ENCODE results near the gene NEDD4L. TPM values are rescaled to one million over a fixed set of nuclear protein-coding genes. Genes with fewer than 3 reads are reported as not detected.

Gene NEDD4L
- total RNA-seq, 1 experiment from 2014 or later, result 31.7 TPM

DNA sequence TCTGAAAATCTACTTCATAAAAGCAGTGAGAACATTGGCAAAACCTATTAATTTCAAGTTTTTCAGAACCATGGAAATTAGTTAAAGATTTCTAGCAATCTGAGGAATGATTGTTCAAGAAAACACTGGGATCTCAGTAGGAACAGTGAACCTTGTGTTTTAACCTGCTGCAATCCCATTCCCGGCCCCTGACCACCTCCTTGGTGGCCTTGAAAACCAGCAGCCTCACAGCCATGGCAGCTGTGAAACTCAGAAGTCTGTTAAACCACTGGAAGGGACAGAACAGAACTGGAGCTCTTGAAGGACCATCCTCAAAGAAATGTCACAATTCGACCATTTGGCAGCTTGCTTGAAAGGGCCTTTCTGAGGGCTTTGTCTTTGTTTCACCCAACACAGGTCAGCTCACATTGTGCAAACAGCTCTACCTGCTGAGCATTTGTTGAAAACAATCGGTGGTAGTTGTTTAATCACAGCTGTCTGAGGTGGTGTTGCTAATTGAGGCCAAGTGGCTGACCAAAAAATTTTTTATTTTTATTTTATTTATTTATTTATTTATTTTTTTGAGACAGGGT lies 25.8 kb downstream of the NEDD4L start:
- H3K27ac ChIP-seq, result no peak overlapping the region
- no peak overlapping the region for H3K4me3 ChIP-seq
- DNase-seq (ENCODE audit: low read depth in 1 of 2, low spot score in 2 of 2), result no peak
- no peaks in the 10 kb centered on the region for H3K9me3 ChIP-seq (replicated peaks)
- H3K36me3 ChIP-seq, result no peaks in the 10 kb centered on the region
- H3K4me1 ChIP-seq (replicated peaks), result peaks cover 2% of the 10 kb centered on the region
- H3K27me3 ChIP-seq (replicated peaks), result no peaks in the 10 kb centered on the region

DNA sequence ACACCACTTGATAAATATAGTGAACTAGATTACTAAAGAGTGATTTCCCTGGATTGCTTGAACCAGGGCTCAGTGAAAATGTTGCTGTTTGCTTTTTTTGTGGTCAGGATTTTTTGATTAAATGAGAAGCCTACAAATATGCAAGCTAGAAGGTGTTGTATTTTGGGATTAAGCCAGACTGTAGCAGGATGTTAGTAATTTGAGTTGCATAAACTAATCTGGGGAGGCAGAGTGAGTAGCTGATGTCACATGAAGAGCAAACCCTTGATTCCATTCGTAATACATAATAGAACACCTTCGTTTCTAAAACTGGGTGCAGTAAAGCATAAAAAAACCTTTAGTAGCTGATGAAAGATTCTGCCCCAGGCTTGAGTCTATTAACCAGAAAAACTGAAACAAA lies 32.0 kb downstream of the NEDD4L start:
- Histone ChIP-seq H3K36me3 (no peaks in the 10 kb centered on the region), H3K4me1 (replicated peaks) (peaks cover 12% of the 10 kb centered on the region), H3K9me3 (replicated peaks) (no peaks in the 10 kb centered on the region), H3K27ac (no peak overlapping the region), H3K27me3 (replicated peaks) (no peaks in the 10 kb centered on the region), H3K4me3 (no peak overlapping the region)
- no peak for DNase-seq (ENCODE audit: low read depth in 1 of 2, low spot score in 2 of 2)

GRCh38 chr18:58077329-58077728 lies 33.3 kb downstream of the NEDD4L start:
- peaks cover 12% of the 10 kb centered on the region for H3K4me1 ChIP-seq (replicated peaks)
- no peak for DNase-seq (ENCODE audit: low read depth in 1 of 2, low spot score in 2 of 2)
- no peaks in the 10 kb centered on the region for H3K36me3 ChIP-seq
- H3K27me3 ChIP-seq (replicated peaks), result no peaks in the 10 kb centered on the region
- H3K9me3 ChIP-seq (replicated peaks), result no peaks in the 10 kb centered on the region
- H3K4me3 ChIP-seq, result no peak overlapping the region
- no peak overlapping the region for H3K27ac ChIP-seq

DNA sequence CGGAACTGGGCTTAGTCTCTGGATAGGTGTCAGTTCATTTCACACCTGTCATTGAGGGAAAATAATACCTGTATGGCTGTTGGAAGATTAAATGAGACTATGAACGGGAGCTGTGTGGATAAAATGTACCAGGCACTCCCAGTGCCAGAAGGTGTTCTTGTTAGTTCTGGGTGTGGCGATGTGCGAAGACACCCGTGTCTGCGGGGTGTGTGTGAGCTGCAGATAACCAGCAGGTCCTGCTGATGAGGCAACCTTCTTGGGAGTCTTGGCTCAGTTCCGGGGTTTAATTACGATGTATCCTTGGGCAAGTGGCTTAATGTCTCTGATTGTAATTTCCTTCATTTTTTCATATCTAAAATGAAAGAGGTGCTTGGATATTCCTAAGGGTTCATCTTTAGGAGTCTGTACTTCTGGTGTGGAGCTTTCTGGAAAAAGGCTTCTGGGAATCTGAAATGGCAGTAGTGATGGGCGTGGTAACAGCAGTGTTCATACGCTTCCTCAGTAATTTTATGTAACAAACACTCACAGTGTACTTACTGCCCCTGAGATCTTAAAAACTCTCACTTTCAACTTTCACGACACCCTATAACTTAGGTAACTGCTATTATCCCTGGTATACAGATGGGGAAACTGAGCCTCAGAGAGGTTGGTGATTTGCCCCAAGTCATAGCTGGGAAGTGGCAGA lies 35.0 kb downstream of the NEDD4L start:
- no peak for DNase-seq (ENCODE audit: low read depth in 1 of 2, low spot score in 2 of 2)
- no peaks in the 10 kb centered on the region for H3K9me3 ChIP-seq (replicated peaks)
- H3K27ac ChIP-seq, result no peak overlapping the region
- no peaks in the 10 kb centered on the region for H3K27me3 ChIP-seq (replicated peaks)
- H3K4me1 ChIP-seq (replicated peaks), result peaks cover 12% of the 10 kb centered on the region
- no peaks in the 10 kb centered on the region for H3K36me3 ChIP-seq
- no peak overlapping the region for H3K4me3 ChIP-seq

- Histone ChIP-seq H3K36me3 (no peaks in the 10 kb centered on the region), H3K27ac (no peak overlapping the region), H3K27me3 (replicated peaks) (no peaks in the 10 kb centered on the region), H3K4me3 (no peak overlapping the region), H3K4me1 (replicated peaks) (peaks cover 10% of the 10 kb centered on the region), H3K9me3 (replicated peaks) (no peaks in the 10 kb centered on the region)
- DNase-seq (ENCODE audit: low read depth in 1 of 2, low spot score in 2 of 2), result no peak
Observed at GRCh38 chr18:58080451-58080850, 36.4 kb downstream of the NEDD4L start.

GRCh38 chr18:58087928-58088690 lies 44.1 kb downstream of the NEDD4L start:
- Histone ChIP-seq H3K36me3 (0 out of 2 replicates have a peak, but pooled peaks cover 2% of the 10 kb centered on the region), H3K27me3 (replicated peaks) (no peaks in the 10 kb centered on the region), H3K27ac (no peak overlapping the region), H3K4me3 (no peak overlapping the region), H3K4me1 (replicated peaks) (peaks cover 22% of the 10 kb centered on the region), H3K9me3 (replicated peaks) (no peaks in the 10 kb centered on the region; the same call in 1 of the 2 replicates)
- DNase-seq (ENCODE audit: low read depth in 1 of 2, low spot score in 2 of 2), result no peak

GRCh38 chr18:58088691-58089065 lies 44.7 kb downstream of the NEDD4L start:
- Histone ChIP-seq H3K4me3 (no peak overlapping the region), H3K36me3 (0 out of 2 replicates have a peak, but pooled peaks cover 2% of the 10 kb centered on the region), H3K27me3 (replicated peaks) (no peaks in the 10 kb centered on the region), H3K27ac (no peak overlapping the region), H3K4me1 (replicated peaks) (peaks cover 22% of the 10 kb centered on the region), H3K9me3 (replicated peaks) (no peaks in the 10 kb centered on the region; the same call in 1 of the 2 replicates)
- DNase-seq (ENCODE audit: low read depth in 1 of 2, low spot score in 2 of 2), result no peak

GRCh38 chr18:58091099-58091611 lies 47.1 kb downstream of the NEDD4L start:
- Histone ChIP-seq H3K4me3 (no peak overlapping the region), H3K27me3 (replicated peaks) (no peaks in the 10 kb centered on the region), H3K9me3 (replicated peaks) (no peaks in the 10 kb centered on the region; the same call in 1 of the 2 replicates), H3K36me3 (0 out of 2 replicates have a peak, but pooled peaks cover 2% of the 10 kb centered on the region), H3K27ac (no peak overlapping the region), H3K4me1 (replicated peaks) (peaks cover 28% of the 10 kb centered on the region)
- DNase-seq (ENCODE audit: low read depth in 1 of 2, low spot score in 2 of 2), result no peak

- H3K9me3 ChIP-seq (replicated peaks), result no peaks in the 10 kb centered on the region; the same call in 1 of the 2 replicates
- H3K27ac ChIP-seq, result no peak overlapping the region
- no peak for DNase-seq (ENCODE audit: low read depth in 1 of 2, low spot score in 2 of 2)
Observed at GRCh38 chr18:58093311-58093803, 49.3 kb downstream of the NEDD4L start.

DNA sequence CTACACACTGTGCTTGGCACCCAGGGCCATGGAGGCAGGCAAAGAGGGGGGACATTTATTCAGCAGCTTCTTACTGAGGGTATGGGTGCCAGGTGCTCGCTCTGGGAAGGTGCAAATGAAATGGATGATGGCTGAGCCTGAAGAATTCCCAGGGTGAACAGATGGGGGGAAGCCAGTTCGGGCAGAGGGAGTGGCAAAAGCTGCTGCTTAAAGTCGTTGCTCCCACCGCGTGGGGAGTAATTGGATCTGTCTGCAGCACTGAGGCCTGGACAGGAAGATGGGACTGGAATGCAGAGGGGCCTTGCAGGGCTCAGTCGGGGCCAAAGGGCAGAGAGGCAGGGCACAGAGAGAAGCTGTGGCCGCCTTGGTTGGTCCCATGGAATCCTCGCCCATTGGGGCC lies 51.2 kb downstream of the NEDD4L start:
- peaks cover 56% of the 10 kb centered on the region for H3K4me1 ChIP-seq (replicated peaks)

More at GRCh38 chr18:58093311-58093803, 49.3 kb downstream of the NEDD4L start:
- no peaks in the 10 kb centered on the region for H3K36me3 ChIP-seq
- no peak overlapping the region for H3K4me3 ChIP-seq
- no peaks in the 10 kb centered on the region for H3K27me3 ChIP-seq (replicated peaks)
- H3K4me1 ChIP-seq (replicated peaks), result peaks cover 43% of the 10 kb centered on the region

GRCh38 chr18:58095655-58096054 lies 51.6 kb downstream of the NEDD4L start:
- Histone ChIP-seq H3K9me3 (replicated peaks) (no peaks in the 10 kb centered on the region; the same call in 1 of the 2 replicates), H3K4me1 (replicated peaks) (peaks cover 56% of the 10 kb centered on the region), H3K4me3 (no peak overlapping the region), H3K27ac (peak overlapping the region; percentile 51; the same call in 1 of the 2 replicates), H3K36me3 (no peaks in the 10 kb centered on the region), H3K27me3 (replicated peaks) (no peaks in the 10 kb centered on the region)
- no peak for DNase-seq (ENCODE audit: low read depth in 1 of 2, low spot score in 2 of 2)

More for the DNA sequence above, 51.2 kb downstream of the NEDD4L start:
- Histone ChIP-seq H3K36me3 (no peaks in the 10 kb centered on the region), H3K4me3 (no peak overlapping the region), H3K9me3 (replicated peaks) (no peaks in the 10 kb centered on the region; the same call in 1 of the 2 replicates), H3K27me3 (replicated peaks) (no peaks in the 10 kb centered on the region), H3K27ac (no peak overlapping the region)
- DNase-seq (ENCODE audit: low read depth in 1 of 2, low spot score in 2 of 2), result no peak

- DNase-seq (ENCODE audit: low read depth in 1 of 2, low spot score in 2 of 2), result no peak
- Histone ChIP-seq H3K27me3 (replicated peaks) (no peaks in the 10 kb centered on the region), H3K4me3 (no peak overlapping the region)
Observed at GRCh38 chr18:58096658-58097057, 52.6 kb downstream of the NEDD4L start.

DNA sequence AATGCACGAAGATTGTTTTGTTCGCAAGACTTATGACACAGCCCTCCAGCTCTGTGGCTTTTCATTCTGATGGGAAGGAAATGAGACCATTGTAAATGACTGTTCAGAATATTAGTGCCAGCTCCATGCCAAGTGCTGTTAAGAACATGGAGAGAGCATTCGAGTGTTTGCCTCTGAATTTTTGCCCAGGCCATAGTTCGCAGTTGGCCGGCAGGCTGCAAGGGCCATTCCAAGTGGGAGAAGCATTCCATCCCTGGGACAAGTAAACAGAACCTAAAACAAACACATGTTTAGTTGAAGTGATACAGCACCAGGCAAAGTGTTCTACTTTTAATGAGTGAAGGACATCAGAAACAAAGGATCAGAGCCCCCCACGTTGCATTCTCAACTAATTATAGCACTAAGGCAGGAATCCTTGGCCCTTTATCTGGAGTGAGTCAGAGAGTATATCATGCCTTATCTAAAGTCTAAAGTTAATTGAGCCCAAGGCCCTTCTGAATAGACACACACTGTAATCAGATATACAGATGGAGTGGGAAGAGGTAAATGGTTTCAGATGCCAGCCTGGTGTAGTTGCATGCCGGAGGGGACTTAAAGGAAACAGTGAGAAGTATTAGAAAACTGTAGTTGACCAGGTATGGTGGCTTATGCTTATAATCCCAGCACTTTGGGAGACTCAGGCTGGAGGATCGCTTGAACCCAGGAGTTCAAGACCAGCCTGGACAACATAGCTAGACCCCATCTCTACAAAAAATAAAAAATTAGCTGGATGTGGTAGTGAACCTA lies 53.3 kb downstream of the NEDD4L start:
- Histone ChIP-seq H3K27ac (peak overlapping the region; percentile 80), H3K9me3 (replicated peaks) (no peaks in the 10 kb centered on the region; the same call in 1 of the 2 replicates), H3K36me3 (no peaks in the 10 kb centered on the region), H3K27me3 (replicated peaks) (no peaks in the 10 kb centered on the region), H3K4me1 (replicated peaks) (peaks cover 53% of the 10 kb centered on the region), H3K4me3 (no peak overlapping the region)
- DNase-seq (ENCODE audit: low read depth in 1 of 2, low spot score in 2 of 2), result peak; percentile 72 to 92

More at GRCh38 chr18:58096658-58097057, 52.6 kb downstream of the NEDD4L start:
- H3K27ac ChIP-seq, result peak overlapping the region; percentile 80
- no peaks in the 10 kb centered on the region for H3K36me3 ChIP-seq
- peaks cover 49% of the 10 kb centered on the region for H3K4me1 ChIP-seq (replicated peaks)
- no peaks in the 10 kb centered on the region; the same call in 1 of the 2 replicates for H3K9me3 ChIP-seq (replicated peaks)

All from SJSA1 (cell line).